ENCODE measurements around the gene IGSF6. TPM values are rescaled to one million over a fixed set of nuclear protein-coding genes. Genes with fewer than 3 reads are reported as not detected.

Gene IGSF6
- total and polyA plus RNA-seq, 2 of the 4 experiments (the other 2 are of a cell fraction), result not detected

DNA sequence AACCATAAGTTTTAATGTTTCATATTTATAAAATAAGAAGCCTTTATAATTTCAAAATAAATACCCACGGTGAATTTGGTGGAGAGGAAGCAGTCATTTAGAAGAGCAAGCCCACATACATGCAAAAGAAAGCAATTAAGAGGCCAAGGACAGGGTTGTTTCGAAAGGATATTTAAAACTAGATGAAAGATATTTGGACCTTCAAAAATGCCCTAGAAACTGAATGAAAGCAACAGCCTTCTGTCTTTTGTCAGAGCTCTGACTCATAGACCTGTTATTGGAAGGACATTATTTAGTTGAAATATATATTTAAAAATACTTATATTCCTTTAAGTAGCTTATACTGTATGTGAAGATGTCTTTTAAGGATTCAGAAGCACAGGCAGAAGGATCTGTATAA is 61.6 kb downstream of the IGSF6 start:
- Histone ChIP-seq H3K36me3 (ENCODE audit: control insufficient read depth, insufficient read depth, low read length) (no peaks in the 10 kb centered on the region), H2AK9ac (replicated peaks; ENCODE audit: low read depth, low read length, poor library complexity) (no peak overlapping the region), H2BK20ac (ENCODE audit: low read depth, low read length) (no peak overlapping the region), H3K56ac (ENCODE audit: extremely low read depth, insufficient read depth, low read length) (no peak overlapping the region), H2BK120ac (ENCODE audit: low read depth, low read length) (no peak overlapping the region), H2AK5ac (ENCODE audit: low read depth, low read length) (no peak overlapping the region), H3K27ac (ENCODE audit: insufficient read depth, low read length) (no peak overlapping the region), H3K9me3 (ENCODE audit: control insufficient read depth, insufficient read depth, low read length) (no peaks in the 10 kb centered on the region), H2BK5ac (ENCODE audit: low read depth, low read length, poor library complexity, severe bottlenecking) (no peak overlapping the region), H3K4me1 (ENCODE audit: control insufficient read depth, insufficient read depth, low read length) (no peaks in the 10 kb centered on the region; the same call in 1 of the 2 replicates), H3K14ac (replicated peaks; ENCODE audit: low read depth, low read length) (no peak overlapping the region), H4K8ac (ENCODE audit: low read depth in 2 of 2, low read length in 2 of 2) (no peak overlapping the region), H2BK15ac (ENCODE audit: low read depth, low read length) (no peak overlapping the region), H3K9me1 (ENCODE audit: insufficient read depth, low read length) (0 out of 2 replicates have a peak, but pooled peaks cover 3% of the 10 kb centered on the region), H3K23ac (ENCODE audit: low read depth, low read length) (no peak overlapping the region), H3K4ac (ENCODE audit: low read depth, low read length) (no peak overlapping the region), H3K4me2 (ENCODE audit: low read depth, low read length) (no peak overlapping the region), H3K27me3 (ENCODE audit: control insufficient read depth, insufficient read depth, low read length) (no peaks in the 10 kb centered on the region), H4K20me1 (ENCODE audit: insufficient read depth, low read length) (no peaks in the 10 kb centered on the region), H3K9ac (ENCODE audit: low read depth, low read length) (no peak overlapping the region), H3K4me3 (ENCODE audit: insufficient read depth, low read depth, low read length) (no peak overlapping the region), H3K18ac (ENCODE audit: low read depth, low read length) (no peak overlapping the region), H4K91ac (ENCODE audit: insufficient read depth, low read depth, low read length) (no peak overlapping the region), H2AFZ (replicated peaks; ENCODE audit: low read length, poor library complexity) (no peak overlapping the region), H4K5ac (ENCODE audit: low read depth, low read length) (no peak overlapping the region), H3K79me1 (ENCODE audit: low read depth in 1 of 2, low read length in 2 of 2) (no peaks in the 10 kb centered on the region)
- in situ Hi-C loops (cut with MboI; ENCODE audit: low sequenced_read_pairs), result loop anchor here (10.0 kb wide), 1 partner anchor 64 kb away; the partner anchor contains the start of gene IGSF6
- no TSS peak for BruUV-seq (replicated peaks)
- intact Hi-C loops (cut with micrococcal nuclease), result no loop called here
- DNase-seq (no peak), ATAC-seq (ENCODE audit: low read depth) (no peak; the same call in 1 of the 2 replicates)
- dilution Hi-C loops (cut with HindIII; ENCODE audit: low sequenced_read_pairs, unreplicated experiment), result no loop called here
- CTCF ChIA-PET, result no interaction called here
- no CpG with 5 or more reads among the region's 2 CpGs for WGBS, 2 experiments (ENCODE audit: extremely low coverage in 2 of 2, insufficient read length in 1 of 2)
- TF ChIP-seq RCOR1 (IDR thresholded peaks at IDR 0.05; ENCODE audit: insufficient replicate concordance, low read length), result no peak
- TF ChIP-seq CEBPB (IDR thresholded peaks at IDR 0.05; ENCODE audit: low read depth, low read length), result no peak
- TF ChIP-seq BHLHE40 (IDR thresholded peaks at IDR 0.05; ENCODE audit: low read depth, low read length), result no peak
- TF ChIP-seq, protein P1, sequence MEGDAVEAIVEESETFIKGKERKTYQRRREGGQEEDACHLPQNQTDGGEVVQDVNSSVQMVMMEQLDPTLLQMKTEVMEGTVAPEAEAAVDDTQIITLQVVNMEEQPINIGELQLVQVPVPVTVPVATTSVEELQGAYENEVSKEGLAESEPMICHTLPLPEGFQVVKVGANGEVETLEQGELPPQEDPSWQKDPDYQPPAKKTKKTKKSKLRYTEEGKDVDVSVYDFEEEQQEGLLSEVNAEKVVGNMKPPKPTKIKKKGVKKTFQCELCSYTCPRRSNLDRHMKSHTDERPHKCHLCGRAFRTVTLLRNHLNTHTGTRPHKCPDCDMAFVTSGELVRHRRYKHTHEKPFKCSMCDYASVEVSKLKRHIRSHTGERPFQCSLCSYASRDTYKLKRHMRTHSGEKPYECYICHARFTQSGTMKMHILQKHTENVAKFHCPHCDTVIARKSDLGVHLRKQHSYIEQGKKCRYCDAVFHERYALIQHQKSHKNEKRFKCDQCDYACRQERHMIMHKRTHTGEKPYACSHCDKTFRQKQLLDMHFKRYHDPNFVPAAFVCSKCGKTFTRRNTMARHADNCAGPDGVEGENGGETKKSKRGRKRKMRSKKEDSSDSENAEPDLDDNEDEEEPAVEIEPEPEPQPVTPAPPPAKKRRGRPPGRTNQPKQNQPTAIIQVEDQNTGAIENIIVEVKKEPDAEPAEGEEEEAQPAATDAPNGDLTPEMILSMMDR (conservative IDR thresholded peaks at IDR 0.05; ENCODE audit: low read depth, low read length), result no peak
- TF ChIP-seq FOS (IDR thresholded peaks at IDR 0.05; ENCODE audit: low read depth, low read length), result no peak
- no peak for TF ChIP-seq POLR2A (IDR thresholded peaks at IDR 0.05; ENCODE audit: low read depth, low read length)
- TF ChIP-seq RAD21 (IDR thresholded peaks at IDR 0.05; ENCODE audit: low read length), result no peak
- no peak for TF ChIP-seq MAZ (IDR thresholded peaks at IDR 0.05; ENCODE audit: borderline replicate concordance, low read depth, low read length)
- no peak for TF ChIP-seq NFE2L2 (IDR thresholded peaks at IDR 0.05; ENCODE audit: low read depth, low read length)
- no peak for TF ChIP-seq RFX5 (IDR thresholded peaks at IDR 0.05; ENCODE audit: low read depth, low read length)
- TF ChIP-seq SMC3 (IDR thresholded peaks at IDR 0.05; ENCODE audit: low read depth, low read length), result no peak
- TF ChIP-seq MXI1 (IDR thresholded peaks at IDR 0.05; ENCODE audit: borderline replicate concordance, low read depth, low read length), result no peak
- TF ChIP-seq, protein P2, sequence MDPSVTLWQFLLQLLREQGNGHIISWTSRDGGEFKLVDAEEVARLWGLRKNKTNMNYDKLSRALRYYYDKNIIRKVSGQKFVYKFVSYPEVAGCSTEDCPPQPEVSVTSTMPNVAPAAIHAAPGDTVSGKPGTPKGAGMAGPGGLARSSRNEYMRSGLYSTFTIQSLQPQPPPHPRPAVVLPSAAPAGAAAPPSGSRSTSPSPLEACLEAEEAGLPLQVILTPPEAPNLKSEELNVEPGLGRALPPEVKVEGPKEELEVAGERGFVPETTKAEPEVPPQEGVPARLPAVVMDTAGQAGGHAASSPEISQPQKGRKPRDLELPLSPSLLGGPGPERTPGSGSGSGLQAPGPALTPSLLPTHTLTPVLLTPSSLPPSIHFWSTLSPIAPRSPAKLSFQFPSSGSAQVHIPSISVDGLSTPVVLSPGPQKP (IDR thresholded peaks at IDR 0.05; ENCODE audit: borderline replicate concordance, low read depth, low read length), result no peak
- TF ChIP-seq, protein P3, sequence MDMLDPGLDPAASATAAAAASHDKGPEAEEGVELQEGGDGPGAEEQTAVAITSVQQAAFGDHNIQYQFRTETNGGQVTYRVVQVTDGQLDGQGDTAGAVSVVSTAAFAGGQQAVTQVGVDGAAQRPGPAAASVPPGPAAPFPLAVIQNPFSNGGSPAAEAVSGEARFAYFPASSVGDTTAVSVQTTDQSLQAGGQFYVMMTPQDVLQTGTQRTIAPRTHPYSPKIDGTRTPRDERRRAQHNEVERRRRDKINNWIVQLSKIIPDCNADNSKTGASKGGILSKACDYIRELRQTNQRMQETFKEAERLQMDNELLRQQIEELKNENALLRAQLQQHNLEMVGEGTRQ (IDR thresholded peaks at IDR 0.05; ENCODE audit: low read depth, low read length), result no peak
- no peak for TF ChIP-seq MAFK (IDR thresholded peaks at IDR 0.05; ENCODE audit: low read depth, low read length)
- no peak for TF ChIP-seq CHD1 (IDR thresholded peaks at IDR 0.05; ENCODE audit: low read depth, low read length)
- POLR2A ChIA-PET (ENCODE audit: unreplicated experiment), result no interaction called here

All from IMR-90 (cell line).